Upper lobe of right lung (tissue), 1 donor: Measurements from ENCODE around the gene PRMT2. TPM values are rescaled to one million over a fixed set of nuclear protein-coding genes. Genes with fewer than 3 reads are reported as not detected.

ENCODE experiments used
- total RNA-seq: library from RNA; stranded (reverse); fragmentation: NEBNext Ultra II Directional; extraction: Animal tissue kit (Norgen Biotek cat#: 25700); gene quantifications from one replicate; pipeline ENCODE4 v1.2.1, GENCODE V29; 2021
- donor health status: DM: no; HTN: yes; CAD: no; lungs with severe emphysema.

PRMT2 gene
- total RNA-seq, 1 donor from 2014 or later = 114 TPM

Other genes with a start within 250 kb of the PRMT2 start
- 35.6 TPM for gene DIP2A, start 176.8 kb upstream of the PRMT2 start, total RNA-seq
- gene S100B, start 30.6 kb upstream of the PRMT2 start, total RNA-seq = 4.5 TPM